HT1080 (cell line): Measurements from ENCODE around the gene PRM1. TPM values are rescaled to one million over a fixed set of nuclear protein-coding genes. Genes with fewer than 3 reads are reported as not detected.
A peak's percentile ranks its signal among the peaks of the same experiment; 100 is the strongest.

Experiments
- DNase-seq: peaks from one replicate; pipeline ENCODE4 v3.0.0-alpha.2; 2015; ENCODE audit warnings: low read depth
- small RNA-seq: library from RNA; depleted of rRNA; stranded (forward); fragments of <200 nt; gene quantifications from one replicate; pipeline ENCODE3, GENCODE V24; 2014
- total RNA-seq: library from RNA; depleted of rRNA; stranded (reverse); fragments of >200 nt; shearing (Covaris generic); gene quantifications from 2 replicates; pipeline ENCODE4 v1.2.3, GENCODE V29; 2014; rRNA removed

PRM1 gene
- total RNA-seq, 1 experiment from 2014 or later = not detected

DNA sequence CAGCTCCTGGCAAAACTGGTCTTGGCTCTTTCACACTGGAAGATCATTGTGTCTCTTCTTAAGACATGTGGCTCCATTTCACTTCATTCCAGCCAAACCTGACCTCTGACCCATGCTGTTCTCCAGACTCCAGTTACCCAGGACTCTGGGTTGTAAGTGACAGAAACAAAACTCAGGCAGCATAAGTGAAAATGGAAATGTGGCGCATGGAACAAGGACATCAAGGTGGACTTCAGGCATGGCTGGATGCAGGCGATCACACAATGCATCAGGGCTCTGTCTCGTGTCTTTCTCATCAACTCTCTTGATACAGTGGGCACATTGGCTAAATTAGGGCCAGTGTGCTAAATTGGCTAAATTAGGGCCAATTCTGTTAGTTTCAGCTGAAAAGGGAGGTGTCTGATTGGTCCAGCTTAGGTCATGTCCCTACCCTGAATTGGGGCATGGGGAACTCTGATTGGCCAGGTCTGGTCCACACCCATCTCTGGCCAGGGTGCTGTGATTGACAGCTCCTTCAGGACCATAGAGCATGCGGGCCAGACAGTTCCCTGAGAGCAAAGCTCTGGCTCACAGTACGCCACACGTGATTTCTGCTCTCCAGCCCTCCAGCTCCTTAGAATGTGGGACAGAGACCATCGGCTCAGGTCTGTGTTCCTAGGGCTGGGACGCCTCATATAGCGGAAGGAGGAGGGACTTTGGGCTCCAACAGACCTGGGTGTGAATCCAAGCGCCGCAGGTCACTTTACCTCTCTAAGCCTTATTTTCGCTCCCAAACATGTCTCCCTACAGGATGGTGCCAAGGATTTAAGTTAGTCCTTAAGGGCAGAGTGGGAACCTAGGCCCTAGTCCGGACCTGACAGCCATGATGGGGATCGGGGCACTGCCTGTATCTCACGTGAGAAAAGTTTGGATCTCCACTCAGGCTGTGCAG, 42.6 kb downstream of the PRM1 start:
- no peak for DNase-seq

DNA sequence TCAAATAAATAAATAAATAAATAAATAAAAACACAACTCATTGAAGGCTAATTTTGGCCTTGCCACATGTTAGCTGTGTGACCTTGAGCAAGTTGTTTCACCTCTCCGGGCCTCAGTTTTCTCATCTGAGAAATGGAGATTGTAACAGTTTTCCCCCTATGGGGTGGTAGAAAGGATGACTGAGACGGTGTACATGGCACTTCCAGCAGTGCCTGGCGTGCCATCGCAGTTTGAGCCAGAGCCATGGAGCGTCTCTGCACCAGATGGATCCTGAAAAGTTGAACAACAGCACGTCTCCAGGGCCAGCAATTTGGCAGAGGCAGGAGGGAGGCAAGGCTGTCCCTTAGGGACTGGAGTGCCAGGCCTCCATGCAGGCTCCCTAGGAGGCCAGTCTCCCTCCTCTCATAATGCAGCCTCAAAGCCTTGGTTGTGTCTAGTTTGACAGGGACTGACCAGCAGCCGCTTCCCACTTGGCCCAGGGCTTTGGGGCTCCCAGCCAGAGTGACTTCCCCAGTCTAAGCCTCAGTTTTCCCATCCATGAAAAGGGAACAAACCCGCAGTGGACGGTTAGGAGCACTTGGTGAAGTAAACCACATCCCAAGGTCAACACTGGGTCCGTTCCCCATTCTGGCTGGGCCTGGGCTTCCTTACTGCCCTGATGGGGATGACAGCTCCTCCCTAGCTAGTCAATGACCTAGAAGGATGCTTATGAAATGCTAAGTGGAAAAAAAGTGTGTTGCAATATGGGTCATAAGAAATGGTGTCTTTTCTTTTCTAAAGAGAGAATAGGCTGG, 44.5 kb downstream of the PRM1 start:
- DNase-seq = no peak

DNA sequence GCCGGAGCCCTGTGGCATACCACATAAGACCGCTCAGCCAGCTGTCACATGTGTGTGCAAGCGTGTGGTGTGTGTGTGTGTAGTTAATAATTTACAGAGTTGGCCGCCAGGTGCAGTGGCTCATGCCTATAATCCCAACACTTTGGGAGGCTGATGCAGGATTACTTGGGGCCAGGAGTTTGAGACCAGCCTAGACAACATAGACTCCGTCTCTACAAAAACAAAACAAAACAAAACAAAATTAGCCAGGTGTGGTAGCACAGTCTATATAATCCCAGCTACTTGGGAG, 45.5 kb downstream of the PRM1 start:
- DNase-seq = no peak

DNA sequence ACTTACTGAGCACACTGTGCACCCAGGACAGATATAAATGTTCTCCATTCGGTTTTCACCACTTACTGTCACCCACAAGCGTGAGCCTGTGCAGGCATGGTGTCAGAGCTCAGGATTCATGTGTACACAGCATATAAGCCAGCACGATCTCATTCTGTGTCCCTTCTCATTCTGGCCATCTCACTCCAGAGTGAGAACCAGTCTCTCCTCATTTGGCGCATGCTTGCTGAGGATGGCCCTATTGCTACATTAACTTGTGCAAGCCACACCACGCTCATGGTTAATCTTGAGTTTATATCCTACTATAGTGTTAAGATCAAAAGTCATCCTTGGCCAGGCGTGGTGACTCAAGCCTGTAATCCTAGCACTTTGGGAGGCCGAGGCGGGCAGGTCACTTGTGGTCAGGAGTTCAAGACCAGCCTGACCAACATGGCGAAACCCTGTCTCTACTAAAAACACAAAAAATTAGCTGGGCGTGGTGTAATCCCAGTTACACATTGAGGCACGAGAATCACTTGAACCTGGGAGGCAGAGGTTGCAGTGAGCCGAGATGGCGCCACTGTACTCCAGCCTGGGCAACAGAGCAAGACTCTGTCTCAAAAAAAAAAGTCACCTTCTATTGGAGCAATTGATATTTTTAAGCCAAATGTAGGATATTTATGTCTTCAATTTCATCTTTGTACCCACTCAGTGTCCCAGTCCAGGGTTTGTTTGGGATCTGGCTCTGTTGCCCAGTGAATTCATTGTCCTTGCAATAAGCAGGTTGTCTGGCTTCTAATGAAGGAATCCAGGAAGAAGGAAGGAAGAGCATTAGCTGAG, 46.0 kb downstream of the PRM1 start:
- DNase-seq = no peak

DNA sequence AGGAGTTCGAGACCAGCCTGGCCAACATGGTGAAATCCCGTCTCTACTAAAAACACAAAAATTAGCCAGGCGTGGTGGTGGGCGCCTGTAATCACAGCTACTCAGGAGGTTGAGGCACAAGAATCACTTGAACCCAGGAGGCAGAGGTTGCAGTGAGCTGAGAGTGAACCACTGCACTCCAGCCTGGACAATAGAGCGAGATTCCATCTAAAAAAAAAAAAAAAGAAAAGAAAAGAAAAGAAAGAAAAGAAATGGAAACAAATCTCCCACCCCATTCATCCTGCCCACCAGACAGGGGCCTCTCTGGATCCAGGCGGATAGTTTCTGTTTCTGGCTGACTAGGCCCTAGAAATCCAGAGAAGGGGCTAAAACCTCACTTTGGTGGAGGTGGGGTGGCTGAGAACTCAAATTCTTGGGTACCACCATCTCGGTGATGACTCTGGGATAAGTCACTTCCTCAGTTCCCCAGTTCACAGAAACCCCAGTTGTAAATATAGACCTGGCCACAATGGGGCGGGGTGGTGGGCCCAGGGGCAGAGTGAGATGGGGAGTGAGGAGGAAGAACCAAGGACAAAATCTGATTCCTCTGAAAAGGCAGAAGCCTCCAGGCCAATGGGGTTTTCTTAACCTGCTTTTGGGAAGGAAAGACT, 47.3 kb downstream of the PRM1 start:
- peak; percentile 65 for DNase-seq

DNA sequence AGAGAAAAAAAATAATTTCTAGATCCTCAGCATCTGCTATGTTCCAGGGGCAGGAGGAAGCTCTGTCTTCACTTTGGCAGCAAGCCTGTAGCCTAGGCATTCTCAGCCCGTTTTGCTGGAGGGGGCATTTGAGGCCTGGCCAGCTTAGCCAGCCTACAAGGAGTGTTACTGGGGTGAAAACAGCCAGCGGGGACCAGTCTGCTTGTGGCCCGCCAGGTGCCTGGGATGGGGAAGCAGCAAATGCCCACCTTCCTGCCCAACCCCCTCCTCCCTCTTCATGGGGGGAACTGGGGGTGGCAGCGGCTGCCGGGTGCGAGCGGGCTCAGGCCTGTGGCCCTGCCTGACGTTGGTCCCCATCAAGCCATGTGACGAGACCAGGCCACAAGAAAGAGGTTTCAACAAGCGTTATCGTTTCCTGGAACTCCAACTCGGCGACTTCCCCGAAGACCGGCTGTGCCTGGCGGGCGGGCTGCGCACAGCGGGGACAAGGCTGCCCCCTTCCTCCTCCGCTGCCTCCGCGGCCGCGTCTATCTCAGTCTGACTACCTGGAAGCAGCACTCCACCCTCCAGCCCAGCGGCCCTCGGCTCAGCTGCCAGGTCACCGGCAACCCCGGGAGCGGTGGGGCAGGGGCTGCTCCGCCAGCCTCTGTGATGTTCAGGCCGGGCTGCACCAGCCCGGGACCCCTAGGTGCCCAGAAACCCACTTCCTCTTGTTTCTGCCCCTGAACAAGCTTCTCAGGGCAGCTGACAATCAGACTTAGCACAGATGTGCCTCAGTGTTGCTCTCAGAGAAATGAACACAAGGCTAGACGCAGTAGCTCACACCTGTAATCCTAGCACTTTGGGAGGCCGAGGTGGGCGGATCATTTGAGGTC, 48.0 kb downstream of the PRM1 start:
- no peak for DNase-seq

DNA sequence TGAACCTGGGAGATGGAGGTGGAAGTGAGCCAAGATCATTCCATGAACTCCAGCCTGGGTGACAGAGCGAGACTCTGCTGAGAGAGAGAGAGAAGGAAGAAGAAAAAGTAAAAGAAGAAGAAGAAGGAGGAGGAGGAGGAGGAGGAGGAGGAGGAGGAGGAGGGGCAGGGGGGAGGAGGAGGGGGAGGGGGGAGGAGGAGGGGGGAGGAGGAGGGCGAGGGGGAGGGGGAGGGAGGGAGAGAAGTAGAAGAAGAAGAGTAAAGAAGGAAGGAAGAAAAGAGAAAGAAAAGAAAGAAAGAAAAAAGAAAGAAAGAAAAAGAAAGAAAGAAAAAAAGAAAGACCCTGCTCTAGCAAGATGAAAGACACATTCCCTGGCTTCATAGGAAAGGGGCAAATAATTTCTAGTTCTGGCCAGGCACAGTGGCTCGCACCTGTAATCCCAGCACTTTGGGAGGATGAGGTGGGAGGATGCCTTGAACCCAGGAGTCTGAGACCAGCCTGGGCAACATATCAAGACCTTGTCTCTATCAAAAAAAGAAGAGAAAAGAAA, 48.8 kb downstream of the PRM1 start:
- no peak for DNase-seq

DNA sequence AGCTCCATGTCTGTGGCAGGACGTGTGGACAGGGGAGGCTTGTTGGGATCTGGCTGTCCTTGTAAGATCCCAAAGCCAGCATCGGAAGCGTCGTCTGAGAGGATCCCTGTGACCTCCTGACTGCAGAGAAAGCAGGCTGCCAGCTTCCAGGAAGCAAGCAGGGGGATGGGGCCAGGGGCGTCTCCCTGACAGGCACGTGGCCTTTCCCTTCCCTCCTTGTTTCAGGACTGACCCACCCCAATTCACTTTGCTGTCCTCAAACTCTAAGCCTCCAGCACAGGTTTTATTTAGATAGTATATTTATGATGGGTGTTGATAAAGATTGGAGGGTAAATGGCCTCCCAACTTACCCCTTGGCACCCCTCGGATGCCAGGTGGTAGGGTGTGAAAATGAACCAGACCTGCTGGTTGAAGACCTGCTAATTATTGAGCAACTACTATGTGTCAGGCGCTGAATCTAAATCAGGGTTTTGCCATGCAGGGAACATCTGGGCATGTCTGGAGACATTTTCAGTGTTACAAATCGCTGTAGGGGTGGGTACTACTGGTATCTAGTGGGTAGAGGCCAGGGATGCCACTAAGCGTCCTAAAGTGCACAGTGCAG, 49.7 kb downstream of the PRM1 start:
- DNase-seq = no peak

Small RNAs within 50 kb of the gene (small RNA-seq; reads per million reads assigned to genes)
- not detected for gene MIR548H2
- gene RF00019 = not detected
- gene RF00554 = not detected

Other genes with a start within 250 kb of the PRM1 start
- gene SOCS1, start 25.1 kb downstream of the PRM1 start, total RNA-seq = 1.7 and 2.3 TPM in 2 replicates
- not detected in 2 replicates for gene TNP2, start 12.0 kb downstream of the PRM1 start, total RNA-seq
- gene PRM3, start 7.7 kb downstream of the PRM1 start, total RNA-seq = not detected in 2 replicates
- not detected in 2 replicates for gene PRM2, start 4.8 kb downstream of the PRM1 start, total RNA-seq
- 9.4 and 14.2 TPM in 2 replicates for gene RMI2, start 64.1 kb upstream of the PRM1 start, total RNA-seq